ENCODE results near the gene NTN1. TPM values are rescaled to one million over a fixed set of nuclear protein-coding genes. Genes with fewer than 3 reads are reported as not detected.

NTN1 gene
- total RNA-seq, 1 donor from 2014 or later: 0.45 TPM

DNA sequence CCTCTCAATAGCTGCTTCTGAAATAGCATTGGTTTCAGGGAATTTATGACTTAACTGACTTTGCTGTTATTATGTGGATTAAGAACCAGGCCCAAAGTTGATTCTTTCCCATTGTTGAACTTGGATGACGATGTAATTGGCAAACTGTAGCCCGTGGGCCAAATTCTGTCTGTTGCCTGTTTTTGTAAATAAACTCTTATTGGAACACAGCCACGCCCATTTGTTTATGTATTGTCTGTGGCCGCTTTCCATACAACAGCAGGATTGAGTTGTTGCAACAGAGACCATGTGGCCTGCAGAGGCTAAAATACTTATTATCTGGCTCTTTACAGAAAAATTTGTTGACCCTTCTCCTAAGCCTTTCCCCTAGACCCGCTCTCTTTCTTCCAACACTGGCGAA, 31.6 kb downstream of the NTN1 start:
- peaks cover 26% of the 10 kb centered on the region for H3K27me3 Mint-ChIP-seq (ENCODE audit: insufficient read depth, low read depth)
- Histone ChIP-seq H3K36me3 (no peaks in the 10 kb centered on the region), H3F3A (ENCODE audit: low read depth) (peaks cover 46% of the 10 kb centered on the region), H3K9ac (no peak overlapping the region), H3K4me2 (peak overlapping the region; percentile 66), H4K20me1 (ENCODE audit: low read depth) (peaks cover 15% of the 10 kb centered on the region), H3K27ac (no peak overlapping the region), H3K27me3 (peaks cover 28% of the 10 kb centered on the region), H3K79me2 (ENCODE audit: low read depth) (no peaks in the 10 kb centered on the region), H2AFZ (replicated peaks) (no peak overlapping the region), H3K9me3 (ENCODE audit: low read depth) (peaks cover 6% of the 10 kb centered on the region), H3K4me1 (peaks cover 42% of the 10 kb centered on the region), H3K4me3 (no peak overlapping the region)
- no peak for DNase-seq (ENCODE audit: low spot score)
- peaks cover 8% of the 10 kb centered on the region for H3K9me3 Mint-ChIP-seq
- H3K27ac Mint-ChIP-seq: no peak overlapping the region
- no peaks in the 10 kb centered on the region for H3K36me3 Mint-ChIP-seq
- TF ChIP-seq, protein P1, sequence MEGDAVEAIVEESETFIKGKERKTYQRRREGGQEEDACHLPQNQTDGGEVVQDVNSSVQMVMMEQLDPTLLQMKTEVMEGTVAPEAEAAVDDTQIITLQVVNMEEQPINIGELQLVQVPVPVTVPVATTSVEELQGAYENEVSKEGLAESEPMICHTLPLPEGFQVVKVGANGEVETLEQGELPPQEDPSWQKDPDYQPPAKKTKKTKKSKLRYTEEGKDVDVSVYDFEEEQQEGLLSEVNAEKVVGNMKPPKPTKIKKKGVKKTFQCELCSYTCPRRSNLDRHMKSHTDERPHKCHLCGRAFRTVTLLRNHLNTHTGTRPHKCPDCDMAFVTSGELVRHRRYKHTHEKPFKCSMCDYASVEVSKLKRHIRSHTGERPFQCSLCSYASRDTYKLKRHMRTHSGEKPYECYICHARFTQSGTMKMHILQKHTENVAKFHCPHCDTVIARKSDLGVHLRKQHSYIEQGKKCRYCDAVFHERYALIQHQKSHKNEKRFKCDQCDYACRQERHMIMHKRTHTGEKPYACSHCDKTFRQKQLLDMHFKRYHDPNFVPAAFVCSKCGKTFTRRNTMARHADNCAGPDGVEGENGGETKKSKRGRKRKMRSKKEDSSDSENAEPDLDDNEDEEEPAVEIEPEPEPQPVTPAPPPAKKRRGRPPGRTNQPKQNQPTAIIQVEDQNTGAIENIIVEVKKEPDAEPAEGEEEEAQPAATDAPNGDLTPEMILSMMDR (IDR thresholded peaks at IDR 0.05): no peak
- TF ChIP-seq EZH2 (IDR thresholded peaks at IDR 0.05): no peak
- no peak for TF ChIP-seq EZH2phosphoT487 (IDR thresholded peaks at IDR 0.05)
- H3K4me3 Mint-ChIP-seq: no peak overlapping the region
- peaks cover 36% of the 10 kb centered on the region for H3K4me1 Mint-ChIP-seq

DNA sequence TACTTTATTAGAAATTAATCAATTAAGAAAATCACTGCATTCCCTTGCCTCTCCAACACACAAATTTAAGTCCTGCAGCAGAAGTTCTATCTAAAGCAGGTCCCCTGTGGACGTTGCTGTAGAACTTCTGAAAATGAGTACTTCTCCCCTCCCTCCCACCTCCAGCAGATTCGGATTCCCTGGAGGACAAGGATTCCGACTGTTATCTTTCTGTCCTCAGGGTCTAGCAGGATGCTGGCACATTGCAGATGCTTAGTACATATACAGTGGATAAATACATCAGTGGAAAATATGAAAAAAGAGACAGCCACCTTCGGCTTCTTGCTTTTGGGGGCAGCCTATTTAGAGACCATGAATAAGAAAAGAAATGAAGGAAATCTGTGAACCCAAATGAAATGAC, 32.1 kb downstream of the NTN1 start:
- H2AFZ ChIP-seq (replicated peaks): no peak overlapping the region
- H3K9ac ChIP-seq: no peak overlapping the region
- peaks cover 15% of the 10 kb centered on the region for H4K20me1 ChIP-seq (ENCODE audit: low read depth)
- TF ChIP-seq, protein P1 (IDR thresholded peaks at IDR 0.05): no peak
- TF ChIP-seq EZH2phosphoT487 (IDR thresholded peaks at IDR 0.05) (no peak), EZH2 (IDR thresholded peaks at IDR 0.05) (no peak)
- Mint-ChIP-seq H3K36me3 (no peaks in the 10 kb centered on the region), H3K4me1 (peaks cover 36% of the 10 kb centered on the region), H3K9me3 (peaks cover 6% of the 10 kb centered on the region), H3K4me3 (no peak overlapping the region), H3K27me3 (ENCODE audit: insufficient read depth, low read depth) (peaks cover 26% of the 10 kb centered on the region), H3K27ac (no peak overlapping the region)
- H3K4me2 ChIP-seq: peak overlapping the region; percentile 66
- H3K4me1 ChIP-seq: peaks cover 42% of the 10 kb centered on the region
- H3F3A ChIP-seq (ENCODE audit: low read depth): peaks cover 46% of the 10 kb centered on the region
- H3K79me2 ChIP-seq (ENCODE audit: low read depth): no peaks in the 10 kb centered on the region
- peaks cover 7% of the 10 kb centered on the region for H3K9me3 ChIP-seq (ENCODE audit: low read depth)
- H3K36me3 ChIP-seq: no peaks in the 10 kb centered on the region
- peaks cover 28% of the 10 kb centered on the region for H3K27me3 ChIP-seq
- H3K4me3 ChIP-seq: no peak overlapping the region
- DNase-seq (ENCODE audit: low spot score): no peak
- no peak overlapping the region for H3K27ac ChIP-seq

DNA sequence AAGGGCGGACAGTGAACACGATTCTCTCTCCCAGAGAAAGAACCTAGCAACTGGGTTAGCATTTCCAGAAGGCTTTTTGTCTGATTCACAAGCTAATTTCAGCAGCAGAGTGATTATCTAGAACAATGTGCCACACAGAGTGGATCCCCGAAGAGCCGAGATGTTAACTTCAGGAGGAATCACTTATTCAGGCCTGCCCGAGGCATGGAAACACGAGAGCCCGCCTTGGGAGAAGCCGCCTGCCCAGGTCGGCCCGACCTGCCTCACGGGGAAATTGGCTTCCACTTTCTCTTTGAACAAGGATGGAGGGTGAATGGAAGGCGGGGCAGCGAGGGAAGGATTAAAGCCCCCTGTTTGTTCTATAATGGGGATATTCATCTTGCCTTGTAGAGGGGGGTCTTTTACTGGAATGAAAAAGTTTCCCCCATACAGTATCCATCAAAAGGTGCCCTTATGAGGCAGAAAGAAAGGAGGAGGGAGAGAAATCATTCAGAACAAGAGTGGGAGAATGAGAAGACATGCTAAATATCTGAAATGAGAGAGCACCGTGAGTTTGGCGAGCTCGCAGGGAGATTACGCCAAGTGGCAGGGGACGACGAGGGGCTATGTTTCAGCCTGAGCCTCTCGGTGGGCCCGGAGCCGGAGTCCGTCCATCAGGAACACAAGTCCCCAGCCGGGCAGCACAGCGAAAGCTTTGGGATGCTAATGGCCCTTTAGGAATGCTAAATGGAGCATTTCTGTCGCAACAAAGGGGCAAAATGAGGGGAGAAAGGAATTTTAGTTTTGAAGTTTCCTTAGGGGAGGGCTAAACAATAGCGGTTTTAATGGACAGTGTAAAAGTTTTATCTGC, 33.0 kb downstream of the NTN1 start:
- peak overlapping the region; percentile 66 for H3K4me2 ChIP-seq
- DNase-seq (ENCODE audit: low spot score): peak; percentile 88
- peaks cover 26% of the 10 kb centered on the region for H3K27me3 Mint-ChIP-seq (ENCODE audit: insufficient read depth, low read depth)

More for the DNA sequence above, 33.0 kb downstream of the NTN1 start:
- H3K27ac Mint-ChIP-seq: no peak overlapping the region
- H3K4me1 ChIP-seq: peaks cover 42% of the 10 kb centered on the region
- H3K4me1 Mint-ChIP-seq: peaks cover 36% of the 10 kb centered on the region
- H3K36me3 ChIP-seq: no peaks in the 10 kb centered on the region
- H3K9me3 Mint-ChIP-seq: peaks cover 2% of the 10 kb centered on the region
- H4K20me1 ChIP-seq (ENCODE audit: low read depth): peaks cover 15% of the 10 kb centered on the region
- peaks cover 46% of the 10 kb centered on the region for H3F3A ChIP-seq (ENCODE audit: low read depth)
- H3K36me3 Mint-ChIP-seq: no peaks in the 10 kb centered on the region
- H3K9ac ChIP-seq: no peak overlapping the region
- peak overlapping the region; percentile 16 for H3K4me3 ChIP-seq
- H3K27ac ChIP-seq: peak overlapping the region; percentile 42
- peak; percentile 11 for TF ChIP-seq EZH2 (IDR thresholded peaks at IDR 0.05)
- TF ChIP-seq EZH2phosphoT487 (IDR thresholded peaks at IDR 0.05): no peak
- TF ChIP-seq, protein P1 (IDR thresholded peaks at IDR 0.05): no peak
- H3K9me3 ChIP-seq (ENCODE audit: low read depth): peaks cover 5% of the 10 kb centered on the region
- H3K79me2 ChIP-seq (ENCODE audit: low read depth): no peaks in the 10 kb centered on the region
- peaks cover 28% of the 10 kb centered on the region for H3K27me3 ChIP-seq
- H3K4me3 Mint-ChIP-seq: peak overlapping the region; percentile 28
- H2AFZ ChIP-seq (replicated peaks): peak overlapping the region; percentile 38
